Esophagus squamous epithelium (tissue), 5 donors: ENCODE measurements around the gene OPCML. TPM values are rescaled to one million over a fixed set of nuclear protein-coding genes. Genes with fewer than 3 reads are reported as not detected.
A peak's percentile ranks its signal among the peaks of the same experiment; 100 is the strongest.

Experiments used
- DNase-seq: peaks from one replicate; lab custom pipeline; 2025; lab: John Stamatoyannopoulos, UW
- H3K27ac ChIP-seq, 4 donors: fragments of 200-600 bp; sonication (generic); one replicate each; pipeline ENCODE4 v1.5.1; 2016 to 2019; ENCODE audit warnings: mild to moderate bottlenecking in 1 of 4
- H3K27me3 ChIP-seq, 4 donors: fragments of 200-600 bp; sonication (generic); 1 replicate in 3 of 4; 2 replicates in 1 of 4; pipeline versions ENCODE4 v1.5.1 to v1.6.0; 2017 to 2021; ENCODE audit warnings: antibody characterized with exemption in 1 of 4
- H3K36me3 ChIP-seq, 3 donors: fragments of 200-600 bp; sonication (generic); one replicate each; pipeline ENCODE4 v1.5.1; 2016 to 2019
- H3K4me1 ChIP-seq, 3 donors: fragments of 200-600 bp; sonication (generic); one replicate each; pipeline ENCODE4 v1.5.1; 2017 to 2019
- H3K4me3 ChIP-seq, 4 donors: fragments of 200-600 bp; sonication (generic); 1 replicate in 3 of 4; 2 replicates in 1 of 4; pipeline ENCODE4 v1.5.1; 2016 to 2019; ENCODE audit warnings: mild to moderate bottlenecking in 2 of 4, moderate library complexity in 1 of 4
- H3K9me3 ChIP-seq, 3 donors: fragments of 200-600 bp; sonication (generic); one replicate each; pipeline ENCODE4 v1.5.1; 2016 to 2019
- POLR2A ChIP-seq, 4 donors: fragments of 450-650 bp; IDR thresholded peaks; one replicate each; pipeline ENCODE4 v1.6.1; 2017; ENCODE audit warnings: antibody characterized with exemption in 4 of 4, mild to moderate bottlenecking in 4 of 4, moderate library complexity in 3 of 4
- WGBS, 2 donors: methylation state at CpG; one replicate each; pipeline ENCODE4 v1.1.5; 2018; 5-methylcytosine and 5-hydroxymethylcytosine counted together
- intact Hi-C: fragments of 100-400 bp; cut with DNase I; formaldehyde crosslinking; loops from one replicate; pipeline ENCODE4 v1.15.0; 2022
- total RNA-seq, 4 donors: library from RNA; depleted of rRNA; stranded (reverse); fragments of >200 nt; gene quantifications; one replicate each; pipeline ENCODE4 v1.1.0, GENCODE V29; 2016
- TF ChIP-seq, protein P1 (sequence below), 6 experiments: fragments of 450-650 bp in 4 of 6; fragments of 200-600 bp in 2 of 6; sonication (generic) in 2 of 6; IDR thresholded peaks; one replicate each; pipeline ENCODE4 v1.5.1; 2016 to 2019; ENCODE audit warnings: antibody characterized with exemption in 6 of 6, mild to moderate bottlenecking in 4 of 6, moderate library complexity in 4 of 6
- donor health status: DM: yes; HTN: yes; CAD: no.

OPCML gene
- total RNA-seq, 4 donors from 2014 or later: under 0.01 TPM; not detected in 3

DNA sequence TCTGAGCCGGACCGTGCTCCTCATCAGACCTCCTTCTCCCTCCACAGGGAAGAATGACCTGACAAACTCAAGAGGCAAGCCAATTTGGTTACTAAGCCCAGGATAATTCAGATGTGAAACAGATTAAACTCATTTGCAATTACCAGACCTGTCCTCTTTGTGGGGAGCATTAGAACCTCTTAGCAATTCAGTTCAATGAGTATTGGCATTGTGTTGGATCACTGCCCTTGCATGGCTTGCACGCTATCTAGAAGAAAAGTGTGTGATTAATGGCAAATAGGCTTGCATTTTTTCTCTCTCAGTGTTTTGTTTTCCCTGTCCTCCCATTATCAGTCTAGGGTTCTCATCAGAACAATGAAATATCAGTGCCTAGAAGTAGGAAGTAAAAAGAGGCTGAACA is 365.6 kb downstream of the OPCML start:
- 83 to 93% methylated on average over 3 of the region's 3 CpGs for WGBS, 2 donors
- Histone ChIP-seq H3K4me1 (peaks cover 0 to 10% (median 0%) of the 10 kb centered on the region in 3 donors), H3K36me3 (no peaks in the 10 kb centered on the region), H3K9me3 (no peaks in the 10 kb centered on the region), H3K27ac (no peak overlapping the region), H3K4me3 (no peak overlapping the region), H3K27me3 (peaks cover 0 to 5% (median 0%) of the 10 kb centered on the region in 4 donors)
- intact Hi-C loops: no loop called here
- no peak for DNase-seq
- TF ChIP-seq, protein P1, sequence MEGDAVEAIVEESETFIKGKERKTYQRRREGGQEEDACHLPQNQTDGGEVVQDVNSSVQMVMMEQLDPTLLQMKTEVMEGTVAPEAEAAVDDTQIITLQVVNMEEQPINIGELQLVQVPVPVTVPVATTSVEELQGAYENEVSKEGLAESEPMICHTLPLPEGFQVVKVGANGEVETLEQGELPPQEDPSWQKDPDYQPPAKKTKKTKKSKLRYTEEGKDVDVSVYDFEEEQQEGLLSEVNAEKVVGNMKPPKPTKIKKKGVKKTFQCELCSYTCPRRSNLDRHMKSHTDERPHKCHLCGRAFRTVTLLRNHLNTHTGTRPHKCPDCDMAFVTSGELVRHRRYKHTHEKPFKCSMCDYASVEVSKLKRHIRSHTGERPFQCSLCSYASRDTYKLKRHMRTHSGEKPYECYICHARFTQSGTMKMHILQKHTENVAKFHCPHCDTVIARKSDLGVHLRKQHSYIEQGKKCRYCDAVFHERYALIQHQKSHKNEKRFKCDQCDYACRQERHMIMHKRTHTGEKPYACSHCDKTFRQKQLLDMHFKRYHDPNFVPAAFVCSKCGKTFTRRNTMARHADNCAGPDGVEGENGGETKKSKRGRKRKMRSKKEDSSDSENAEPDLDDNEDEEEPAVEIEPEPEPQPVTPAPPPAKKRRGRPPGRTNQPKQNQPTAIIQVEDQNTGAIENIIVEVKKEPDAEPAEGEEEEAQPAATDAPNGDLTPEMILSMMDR (IDR thresholded peaks at IDR 0.05): no peak
- no peak for TF ChIP-seq POLR2A (IDR thresholded peaks at IDR 0.05)

DNA sequence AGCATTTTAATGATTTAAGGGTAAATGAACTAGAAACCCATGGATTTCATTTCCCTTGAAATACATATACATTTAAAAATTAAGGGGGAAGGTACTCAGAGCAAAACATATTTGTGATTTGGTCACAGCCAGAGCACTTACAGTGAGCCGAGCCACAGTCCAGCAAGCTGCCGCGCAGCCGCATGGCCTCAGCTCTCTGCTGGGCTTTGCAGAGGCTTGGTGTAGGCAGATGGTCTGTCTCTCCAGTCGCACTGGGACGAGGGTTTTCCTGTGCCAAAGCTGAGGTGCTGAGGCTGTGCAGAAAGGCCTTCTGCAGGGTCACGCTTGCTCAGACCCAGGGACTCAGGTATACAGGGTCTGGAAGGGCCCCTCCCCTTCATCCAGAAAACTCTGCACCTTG is 367.3 kb downstream of the OPCML start:
- Histone ChIP-seq H3K36me3 (no peaks in the 10 kb centered on the region), H3K9me3 (no peaks in the 10 kb centered on the region), H3K4me3 (no peak overlapping the region), H3K27me3 (peaks cover 0 to 5% (median 0%) of the 10 kb centered on the region in 4 donors), H3K4me1 (peaks cover 0 to 10% (median 0%) of the 10 kb centered on the region in 3 donors), H3K27ac (no peak overlapping the region)
- DNase-seq: no peak
- intact Hi-C loops: no loop called here
- TF ChIP-seq, protein P1 (IDR thresholded peaks at IDR 0.05): no peak
- no peak for TF ChIP-seq POLR2A (IDR thresholded peaks at IDR 0.05)
- WGBS, 2 donors: 80 to 93% methylated on average over 6 of the region's 7 CpGs

DNA sequence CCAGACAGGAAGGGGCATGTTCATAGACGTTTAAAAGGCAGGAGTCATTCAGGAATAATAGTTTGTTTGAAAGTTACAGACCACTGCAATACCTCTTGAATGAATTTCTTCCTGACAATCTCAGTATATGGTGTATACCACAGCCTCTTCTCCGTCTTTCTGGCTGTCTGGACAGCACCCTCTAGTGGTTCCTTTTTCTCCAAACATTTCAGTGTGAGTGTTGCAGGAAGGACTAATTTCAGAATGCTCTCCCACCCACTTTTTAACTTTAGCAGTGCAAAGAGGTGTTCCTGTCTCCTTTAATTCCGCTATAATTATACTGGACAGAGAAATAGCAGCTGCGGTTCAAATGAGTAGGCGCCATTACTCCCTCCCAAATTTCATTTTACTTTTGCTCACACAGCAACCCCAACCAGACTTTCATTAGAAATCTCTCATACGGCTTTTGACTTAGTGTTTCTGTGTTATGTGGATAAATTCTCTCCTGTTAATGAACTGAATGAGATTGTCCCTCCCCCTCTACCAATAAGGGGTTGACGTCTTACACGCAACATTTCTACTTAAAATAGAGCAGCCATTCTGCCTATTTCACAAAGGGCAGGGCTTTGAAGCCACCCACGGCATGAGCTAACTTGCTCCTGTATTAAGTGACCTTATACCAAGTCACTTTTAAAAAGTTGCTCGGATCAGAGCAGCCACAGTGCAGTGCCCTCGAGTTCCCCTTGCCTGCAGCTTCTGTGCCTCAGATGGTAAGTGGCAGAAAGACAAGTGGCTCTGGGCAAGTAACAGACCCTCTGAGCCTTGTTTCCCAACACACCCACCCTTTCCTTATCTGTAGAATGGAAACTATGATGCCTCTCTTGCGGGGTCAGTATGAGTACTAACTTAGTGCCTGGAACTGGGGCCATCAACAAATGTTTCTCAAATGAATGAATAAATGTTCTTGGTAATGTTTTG is 368.6 kb downstream of the OPCML start:
- TF ChIP-seq POLR2A (IDR thresholded peaks at IDR 0.05): no peak
- TF ChIP-seq, protein P1 (IDR thresholded peaks at IDR 0.05): peak in 5 of 6 experiments; percentile 26 to 60 (median 47)
- WGBS, 2 donors: 36 to 38% methylated on average over 12 of the region's 12 CpGs
- Histone ChIP-seq H3K36me3 (no peaks in the 10 kb centered on the region), H3K4me3 (no peak overlapping the region), H3K4me1 (peaks cover 0 to 10% (median 0%) of the 10 kb centered on the region in 3 donors), H3K27ac (no peak overlapping the region), H3K27me3 (peaks cover 0 to 7% (median 0%) of the 10 kb centered on the region in 4 donors), H3K9me3 (no peaks in the 10 kb centered on the region)
- intact Hi-C loops: no loop called here
- no peak for DNase-seq

DNA sequence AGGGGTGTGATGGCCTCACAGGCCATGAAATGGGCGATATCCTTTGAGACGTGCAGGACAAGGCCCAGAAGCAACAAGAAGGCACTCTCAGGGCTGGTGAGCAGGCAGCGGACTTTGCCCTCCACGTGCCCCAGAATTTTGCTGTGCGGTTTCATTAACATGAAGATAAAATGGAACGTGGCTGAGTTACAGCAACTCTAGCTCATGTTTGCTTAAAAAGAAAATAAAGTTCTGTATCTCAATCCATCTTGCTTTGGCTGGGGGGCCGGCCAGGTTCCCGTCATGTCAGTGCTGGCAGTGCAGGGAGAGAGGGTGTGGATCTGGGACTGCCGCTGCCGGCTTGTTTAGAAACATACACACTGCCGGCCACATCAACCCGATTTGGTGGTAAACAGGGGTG is 370.1 kb downstream of the OPCML start:
- intact Hi-C loops: no loop called here
- Histone ChIP-seq H3K36me3 (no peaks in the 10 kb centered on the region), H3K27me3 (peaks cover 0 to 15% (median 0%) of the 10 kb centered on the region in 4 donors), H3K4me1 (peaks cover 0 to 10% (median 0%) of the 10 kb centered on the region in 3 donors), H3K9me3 (no peaks in the 10 kb centered on the region), H3K27ac (no peak overlapping the region), H3K4me3 (no peak overlapping the region)
- WGBS, 2 donors: 73% methylated on average over 6 to 10 of the region's 12 CpGs
- no peak for DNase-seq
- TF ChIP-seq, protein P1 (IDR thresholded peaks at IDR 0.05): no peak

DNA sequence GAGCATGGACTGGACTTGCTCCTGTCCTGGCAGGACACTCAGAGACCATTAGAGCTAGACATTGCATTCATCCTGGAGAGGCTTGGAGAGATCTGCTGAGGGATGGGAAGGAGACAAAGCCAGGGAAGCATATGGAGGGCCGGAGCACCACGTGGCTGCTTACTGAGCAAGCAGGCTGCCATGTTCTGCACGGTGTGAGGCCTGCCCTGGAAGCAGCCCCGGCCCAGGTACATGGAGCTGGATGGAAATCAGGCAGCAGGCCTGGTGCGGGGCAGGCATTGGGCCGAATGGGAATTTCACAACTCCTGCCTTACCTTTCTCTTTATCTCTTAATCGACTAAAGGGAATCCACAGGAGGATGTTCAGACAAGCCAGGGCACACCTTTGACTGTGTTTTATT is 371.5 kb downstream of the OPCML start:
- peaks cover 0 to 10% (median 0%) of the 10 kb centered on the region in 3 donors for H3K4me1 ChIP-seq
- no peaks in the 10 kb centered on the region for H3K9me3 ChIP-seq
- no peak overlapping the region for H3K4me3 ChIP-seq
- no peak for DNase-seq
- H3K27me3 ChIP-seq: peaks cover 0 to 29% (median 0%) of the 10 kb centered on the region in 4 donors
- no peak for TF ChIP-seq POLR2A (IDR thresholded peaks at IDR 0.05)
- intact Hi-C loops: no loop called here
- H3K36me3 ChIP-seq: no peaks in the 10 kb centered on the region
- WGBS, 2 donors: 28 to 41% methylated on average over 2 to 7 of the region's 7 CpGs
- no peak overlapping the region for H3K27ac ChIP-seq
